GM10847 (cell line): ENCODE data around the gene GFOD1.

Experiments
- POLR2A ChIP-seq: IDR thresholded peaks from 2 replicates; pipeline ENCODE4 v1.6.1; 2011; ENCODE audit not compliant: insufficient read length; ENCODE audit errors: extremely low read depth

Gene GFOD1

GRCh38 chr6:13400772-13401171, 86.6 kb downstream of the GFOD1 start:
- no peak for TF ChIP-seq POLR2A

GRCh38 chr6:13398421-13398994, 88.9 kb downstream of the GFOD1 start:
- no peak for TF ChIP-seq POLR2A

DNA sequence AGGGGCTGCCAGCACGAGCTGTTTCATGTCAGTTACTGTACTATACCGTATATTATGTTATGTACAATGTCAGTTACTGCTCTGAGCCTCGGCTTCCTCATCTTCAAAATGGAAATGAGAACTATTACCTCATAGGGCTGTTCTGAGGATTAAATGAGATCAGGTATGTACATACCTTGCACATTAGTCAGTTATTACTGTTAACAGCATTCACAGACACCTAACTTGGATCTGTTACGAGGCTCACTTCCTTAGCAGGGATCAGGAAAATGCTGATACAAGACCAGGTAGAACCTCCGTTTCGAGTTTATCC, 89.4 kb downstream of the GFOD1 start:
- no peak for TF ChIP-seq POLR2A

GRCh38 chr6:13397359-13398068, 89.9 kb downstream of the GFOD1 start:
- no peak for TF ChIP-seq POLR2A

- no peak for TF ChIP-seq POLR2A
These were observed 91.1 kb downstream of the GFOD1 start for GRCh38 chr6:13396241-13396792.

GRCh38 chr6:13395272-13396237, 91.8 kb downstream of the GFOD1 start:
- TF ChIP-seq POLR2A = no peak

DNA sequence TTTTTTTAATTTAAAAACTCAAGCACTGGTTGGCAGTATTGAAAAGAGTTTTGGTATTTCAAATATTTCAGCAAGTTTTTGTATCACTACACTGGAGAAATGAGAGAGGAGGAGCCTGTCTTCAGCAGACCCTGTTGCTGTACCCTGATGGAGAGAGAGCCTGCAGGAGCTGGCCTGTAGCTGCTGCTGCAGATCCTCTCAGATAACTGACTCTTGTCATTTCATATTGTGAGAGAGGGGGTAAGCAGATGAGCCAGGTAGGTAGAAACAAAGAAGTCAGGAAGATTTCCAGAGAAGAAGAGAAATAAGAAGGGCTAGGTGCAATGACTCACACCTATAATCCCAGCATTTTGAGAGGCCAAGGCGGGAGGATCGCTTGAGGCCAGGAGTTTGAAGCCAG, 94.9 kb downstream of the GFOD1 start:
- TF ChIP-seq POLR2A = no peak

DNA sequence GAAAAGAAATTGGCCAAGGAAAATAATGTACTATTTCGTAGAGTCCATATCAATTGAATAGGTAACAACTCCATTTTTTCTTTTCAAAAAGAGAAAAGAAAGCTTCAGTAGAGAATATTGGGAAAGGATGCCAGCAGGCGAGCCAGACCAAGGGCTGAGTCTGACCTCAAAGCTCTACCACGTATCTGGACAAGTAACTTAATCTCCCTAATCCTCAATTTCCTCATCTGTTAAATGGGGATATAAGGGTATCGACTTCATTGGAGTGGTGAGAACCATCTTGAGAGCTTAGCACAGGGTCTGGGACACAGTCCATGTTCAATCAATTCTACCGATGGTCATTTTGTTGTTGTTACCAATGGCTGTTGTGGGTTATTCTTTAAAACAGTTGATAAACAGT, 95.9 kb downstream of the GFOD1 start:
- TF ChIP-seq POLR2A = no peak

GRCh38 chr6:13390658-13391057, 96.7 kb downstream of the GFOD1 start:
- TF ChIP-seq POLR2A = no peak

DNA sequence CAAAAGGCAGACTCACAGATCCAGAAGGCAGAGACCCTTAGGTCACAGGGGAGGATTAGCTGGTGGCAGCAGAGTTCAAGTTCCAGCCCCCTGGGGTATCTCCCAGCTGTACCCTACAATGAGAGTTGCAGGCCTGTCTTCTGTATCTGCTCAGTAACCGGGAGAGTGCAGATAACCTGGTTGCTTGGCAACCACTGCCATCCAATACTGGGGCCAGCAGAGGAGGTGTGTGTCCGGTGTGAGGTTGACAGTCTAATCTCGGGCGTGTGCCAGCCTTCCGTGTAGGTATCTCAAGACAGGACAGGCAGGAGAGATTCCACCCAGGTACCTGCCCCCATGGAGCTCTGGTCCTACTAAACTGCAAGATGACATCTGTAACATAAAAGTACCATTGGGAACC, 102.4 kb downstream of the GFOD1 start:
- no peak for TF ChIP-seq POLR2A

GRCh38 chr6:13384506-13384905, 102.9 kb downstream of the GFOD1 start:
- TF ChIP-seq POLR2A = no peak

GRCh38 chr6:13383328-13384163, 103.9 kb downstream of the GFOD1 start:
- no peak for TF ChIP-seq POLR2A

DNA sequence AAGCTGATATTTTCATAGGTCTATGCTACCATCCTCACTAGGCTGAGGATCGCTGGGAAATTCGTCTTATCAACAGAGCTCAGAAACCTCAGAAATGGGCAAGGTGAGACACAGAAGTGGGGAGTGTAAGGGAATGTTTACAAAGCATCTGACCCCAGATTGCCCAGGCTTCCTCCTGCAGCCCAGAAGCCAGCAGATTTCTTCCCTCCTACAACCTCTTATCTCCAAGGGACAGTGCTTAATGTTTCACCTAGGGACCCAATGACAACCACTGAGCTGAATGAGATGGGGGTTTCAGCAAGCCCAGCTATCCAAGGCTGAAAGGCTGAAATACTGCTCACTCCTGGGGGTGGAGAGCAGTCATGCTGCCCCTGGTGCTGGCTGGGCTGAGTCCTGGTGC, 106.6 kb downstream of the GFOD1 start:
- no peak for TF ChIP-seq POLR2A

DNA sequence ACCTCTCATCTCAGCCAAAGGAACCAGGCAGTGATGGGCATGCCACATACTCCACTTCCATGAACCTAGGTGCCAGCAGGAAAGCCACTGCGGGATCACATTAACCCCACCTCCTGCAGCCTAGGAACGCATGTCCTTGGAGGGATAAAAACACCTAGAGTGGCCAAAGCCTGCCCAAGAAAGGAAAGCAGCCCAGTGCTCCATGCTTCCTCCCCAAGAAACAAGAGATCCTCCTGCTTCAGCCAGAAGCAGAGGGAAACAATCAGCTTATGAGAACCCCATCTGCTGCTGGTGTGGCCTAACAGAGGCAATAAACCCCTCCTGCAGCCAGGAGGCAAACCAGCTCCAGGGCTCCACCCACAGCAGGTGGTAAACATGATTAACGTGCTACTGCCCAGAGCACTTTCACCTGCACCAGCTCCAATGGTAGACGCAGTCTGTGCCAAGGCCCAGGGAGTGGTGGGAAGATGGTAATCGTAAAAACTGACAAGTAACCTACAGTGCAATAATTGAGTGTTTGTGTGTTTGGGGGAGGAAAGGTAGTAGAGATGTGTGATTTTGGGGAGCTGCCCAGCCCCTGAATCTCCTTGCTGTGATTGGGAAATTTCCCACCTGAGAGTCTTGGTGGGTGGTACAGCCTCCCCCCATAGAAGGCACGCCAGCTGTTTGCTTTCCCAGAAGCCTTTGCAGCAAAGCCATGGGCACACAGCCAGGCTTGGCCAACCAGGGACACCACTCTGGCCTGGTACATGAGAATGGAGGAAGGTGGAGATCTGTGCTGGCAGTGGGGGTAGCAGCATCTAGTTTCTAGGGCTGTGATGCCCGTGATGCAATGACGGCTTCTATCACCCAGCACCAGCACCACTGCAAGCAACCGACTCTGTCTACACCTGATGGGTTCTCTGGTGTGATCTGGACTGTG, 108.5 kb downstream of the GFOD1 start:
- TF ChIP-seq POLR2A = no peak
